Liver (tissue), 3 donors: ENCODE results near the gene STMP1.
"Not testable (repeated sequence)": the region's sequence is repeated elsewhere in the genome, so short reads cannot be mapped to it uniquely, and the experiment has no call there.

Experiments used
- EGR1 ChIP-seq, 2 donors: IDR thresholded peaks; 2 replicates each; pipeline ENCODE4 v1.6.1; 2016 to 2018; ENCODE audit warnings: antibody characterized with exemption in 2 of 2, low read depth in 2 of 2
- FOXA1 ChIP-seq: IDR thresholded peaks from 2 replicates; pipeline ENCODE4 v1.6.1; 2016; ENCODE audit warnings: antibody characterized with exemption
- GABPA ChIP-seq, 2 donors: IDR thresholded peaks in 1 of 2; conservative IDR thresholded peaks in 1 of 2; 2 replicates each; pipeline ENCODE4 v1.6.1; 2016; ENCODE audit warnings: antibody characterized with exemption in 2 of 2, mild to moderate bottlenecking in 1 of 2, moderate library complexity in 1 of 2
- RAD21 ChIP-seq, 2 donors: IDR thresholded peaks; 2 replicates each; pipeline ENCODE4 v1.6.1; 2016; ENCODE audit warnings: antibody characterized with exemption in 2 of 2, mild to moderate bottlenecking in 2 of 2
- RXRA ChIP-seq, 2 donors: IDR thresholded peaks; 2 replicates each; pipeline ENCODE4 v1.6.1; 2017 to 2018; ENCODE audit warnings: antibody characterized with exemption in 2 of 2, mild to moderate bottlenecking in 1 of 2
- TAF1 ChIP-seq: conservative IDR thresholded peaks from 2 replicates; pipeline ENCODE4 v1.6.1; 2016; ENCODE audit warnings: antibody characterized with exemption, mild to moderate bottlenecking
- TF ChIP-seq, protein P1 (sequence below): fragments of 150-350 bp; IDR thresholded peaks from 2 replicates; pipeline ENCODE4 v1.5.1; 2017; ENCODE audit warnings: improper control_type of control experiment, low read depth, low read length; ENCODE audit not compliant: missing input control
- TF ChIP-seq, protein P2 (sequence below): IDR thresholded peaks from 2 replicates; pipeline ENCODE4 v1.6.1; 2016; ENCODE audit warnings: antibody characterized with exemption
- donor health status: healthy.
- donor health status: healthy.

DNA sequence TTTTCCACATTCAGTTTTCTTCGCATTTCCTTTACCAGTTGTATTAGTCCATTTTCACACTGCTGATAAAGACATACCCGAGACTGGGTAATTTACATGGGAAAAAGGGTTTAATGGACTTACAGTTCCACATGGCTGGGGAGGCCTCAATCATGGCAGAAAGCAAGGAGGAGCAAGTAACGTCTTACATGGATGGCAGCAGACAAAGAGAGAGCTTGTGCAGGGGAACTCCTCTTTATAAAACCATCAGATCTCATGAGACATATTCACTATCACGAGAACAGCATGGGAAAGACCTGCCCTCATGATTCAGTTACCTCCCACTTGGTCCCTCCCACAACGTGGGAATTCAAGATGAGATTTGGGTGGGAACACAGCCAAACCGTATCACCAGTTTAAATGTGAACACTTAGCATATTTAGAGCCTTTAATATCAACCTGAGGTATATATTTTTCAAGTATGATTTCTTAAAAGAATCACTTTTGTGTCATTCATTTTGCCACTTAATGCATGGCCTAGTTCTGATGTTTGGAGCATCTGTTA lies 6.6 kb downstream of the STMP1 start:
- TF ChIP-seq, protein P1, sequence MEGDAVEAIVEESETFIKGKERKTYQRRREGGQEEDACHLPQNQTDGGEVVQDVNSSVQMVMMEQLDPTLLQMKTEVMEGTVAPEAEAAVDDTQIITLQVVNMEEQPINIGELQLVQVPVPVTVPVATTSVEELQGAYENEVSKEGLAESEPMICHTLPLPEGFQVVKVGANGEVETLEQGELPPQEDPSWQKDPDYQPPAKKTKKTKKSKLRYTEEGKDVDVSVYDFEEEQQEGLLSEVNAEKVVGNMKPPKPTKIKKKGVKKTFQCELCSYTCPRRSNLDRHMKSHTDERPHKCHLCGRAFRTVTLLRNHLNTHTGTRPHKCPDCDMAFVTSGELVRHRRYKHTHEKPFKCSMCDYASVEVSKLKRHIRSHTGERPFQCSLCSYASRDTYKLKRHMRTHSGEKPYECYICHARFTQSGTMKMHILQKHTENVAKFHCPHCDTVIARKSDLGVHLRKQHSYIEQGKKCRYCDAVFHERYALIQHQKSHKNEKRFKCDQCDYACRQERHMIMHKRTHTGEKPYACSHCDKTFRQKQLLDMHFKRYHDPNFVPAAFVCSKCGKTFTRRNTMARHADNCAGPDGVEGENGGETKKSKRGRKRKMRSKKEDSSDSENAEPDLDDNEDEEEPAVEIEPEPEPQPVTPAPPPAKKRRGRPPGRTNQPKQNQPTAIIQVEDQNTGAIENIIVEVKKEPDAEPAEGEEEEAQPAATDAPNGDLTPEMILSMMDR, result not testable (repeated sequence)
- not testable (repeated sequence) for TF ChIP-seq RXRA (IDR thresholded peaks at IDR 0.05); GABPA (IDR thresholded peaks at IDR 0.05 in 1 of 2, conservative IDR thresholded peaks at IDR 0.05 in 1 of 2); RAD21 (IDR thresholded peaks at IDR 0.05); TAF1; FOXA1; EGR1 (IDR thresholded peaks at IDR 0.05; ENCODE audit: low read depth in 2 of 2)
- TF ChIP-seq, protein P2, sequence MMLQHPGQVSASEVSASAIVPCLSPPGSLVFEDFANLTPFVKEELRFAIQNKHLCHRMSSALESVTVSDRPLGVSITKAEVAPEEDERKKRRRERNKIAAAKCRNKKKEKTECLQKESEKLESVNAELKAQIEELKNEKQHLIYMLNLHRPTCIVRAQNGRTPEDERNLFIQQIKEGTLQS, result not testable (repeated sequence)
